ENCODE data around the gene TCEANC2.
A peak's percentile ranks its signal among the peaks of the same experiment; 100 is the strongest.
"Not testable (repeated sequence)": the region's sequence is repeated elsewhere in the genome, so short reads cannot be mapped to it uniquely, and the experiment has no call there.

TCEANC2 gene

DNA sequence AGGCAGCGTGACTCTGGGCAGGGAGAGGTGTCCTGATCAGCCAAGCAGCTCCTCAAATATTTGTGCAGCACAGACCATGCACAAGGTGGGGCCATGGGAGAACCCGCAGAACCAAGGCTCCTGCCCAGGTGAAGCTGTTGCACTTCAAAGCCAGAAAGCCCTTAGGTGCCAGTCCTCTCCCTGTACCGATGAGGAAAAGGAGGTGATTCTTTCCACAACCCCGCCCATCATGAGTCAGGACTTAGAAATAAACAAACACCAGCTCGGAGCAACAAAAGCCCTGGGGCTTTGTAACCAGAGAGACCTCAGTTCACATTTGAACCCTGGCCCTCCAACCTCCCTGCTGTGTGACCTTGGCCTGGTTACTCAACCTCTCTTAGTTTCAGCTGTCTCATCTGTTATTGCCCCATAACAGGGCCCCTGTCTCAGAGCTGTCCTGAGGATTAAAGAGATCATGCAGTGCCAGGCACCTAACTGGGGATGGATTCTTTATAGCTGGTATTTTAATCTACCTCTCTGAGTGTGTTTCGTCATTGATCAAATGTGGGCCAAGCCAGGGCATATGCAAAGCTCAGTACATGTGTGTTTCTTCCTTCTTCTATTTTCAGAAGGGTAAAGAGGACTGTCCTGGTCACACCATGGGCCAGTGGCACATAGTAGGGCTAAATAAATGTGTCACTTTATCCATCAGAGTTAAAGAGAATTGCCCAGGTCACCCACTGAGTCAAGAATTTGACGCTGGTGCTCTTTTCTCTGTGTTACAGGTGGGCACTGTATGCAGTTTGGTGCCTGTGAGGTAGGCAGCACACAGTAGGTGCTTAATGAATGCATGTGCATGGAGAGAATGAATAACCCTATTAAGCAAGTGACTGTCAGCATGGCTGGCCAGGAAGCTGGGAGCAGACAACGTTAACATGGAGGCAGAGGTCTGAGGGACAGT lies 36.8 kb upstream of the TCEANC2 start:
- H3K36me3 Mint-ChIP-seq (ENCODE audit: low read depth) = no peaks in the 10 kb centered on the region

DNA sequence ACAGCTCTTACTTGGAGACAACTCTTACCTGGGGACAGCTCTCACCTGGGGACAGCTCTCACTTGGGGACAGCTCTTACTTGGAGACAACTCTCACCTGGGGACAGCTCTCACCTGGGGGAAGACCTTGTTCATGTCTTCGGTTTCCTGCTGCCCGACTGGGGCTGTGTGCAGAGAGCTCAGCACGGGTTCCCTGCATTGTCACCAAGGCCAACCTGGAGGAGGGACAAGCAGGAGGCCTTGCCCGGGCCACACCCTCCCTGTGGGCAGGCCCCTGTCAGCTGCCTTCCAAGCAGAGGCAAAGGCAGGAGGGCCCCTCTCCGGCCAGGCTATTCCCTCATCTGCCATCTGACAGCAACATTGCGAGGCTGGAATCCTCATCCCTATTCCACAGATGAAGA lies 35.4 kb upstream of the TCEANC2 start, which contains the start of gene LDLRAD1:
Gene LDLRAD1 (minus strand): TSS at position 208 of the 400 bp plus-strand sequence. CDS start 74 bp downstream, at position 134.
- H3K4me3 Mint-ChIP-seq = no peak within 1 kb of the TSS
- H3K9me3 Mint-ChIP-seq = no peaks in the 10 kb centered on the region
- H3K27me3 Mint-ChIP-seq = no peaks in the 10 kb centered on the region
- H3K27ac Mint-ChIP-seq = no peak within 1 kb of the TSS
- no peaks in the 10 kb centered on the region for H3K36me3 Mint-ChIP-seq (ENCODE audit: low read depth)
- no peaks in the 10 kb centered on the region for H3K4me1 Mint-ChIP-seq (ENCODE audit: low read depth)

More for the DNA sequence above, 36.8 kb upstream of the TCEANC2 start:
- Mint-ChIP-seq H3K4me3 (no peak overlapping the region), H3K4me1 (ENCODE audit: low read depth) (no peaks in the 10 kb centered on the region), H3K27me3 (no peaks in the 10 kb centered on the region), H3K9me3 (no peaks in the 10 kb centered on the region), H3K27ac (no peak overlapping the region)

DNA sequence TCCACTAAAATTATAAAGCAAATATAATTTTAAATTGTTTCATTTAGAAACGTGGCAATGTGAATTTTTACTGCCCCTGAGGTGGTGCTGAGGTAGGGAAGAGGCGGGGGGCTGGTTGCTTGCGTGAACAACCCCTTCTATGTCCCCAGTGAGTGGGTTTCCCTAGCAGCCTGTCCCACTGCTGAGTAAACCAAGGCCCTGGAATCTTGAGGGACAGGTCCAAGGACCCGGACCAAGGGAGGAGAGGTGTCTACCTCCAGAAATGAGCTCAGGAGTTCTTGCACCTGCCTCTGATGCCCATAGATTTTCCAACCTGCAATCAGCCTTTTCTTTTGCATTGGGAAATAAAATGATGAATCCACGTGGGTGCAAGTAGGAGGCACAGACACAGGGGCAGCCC lies 34.8 kb upstream of the TCEANC2 start:
- H3K27ac Mint-ChIP-seq = no peak overlapping the region

DNA sequence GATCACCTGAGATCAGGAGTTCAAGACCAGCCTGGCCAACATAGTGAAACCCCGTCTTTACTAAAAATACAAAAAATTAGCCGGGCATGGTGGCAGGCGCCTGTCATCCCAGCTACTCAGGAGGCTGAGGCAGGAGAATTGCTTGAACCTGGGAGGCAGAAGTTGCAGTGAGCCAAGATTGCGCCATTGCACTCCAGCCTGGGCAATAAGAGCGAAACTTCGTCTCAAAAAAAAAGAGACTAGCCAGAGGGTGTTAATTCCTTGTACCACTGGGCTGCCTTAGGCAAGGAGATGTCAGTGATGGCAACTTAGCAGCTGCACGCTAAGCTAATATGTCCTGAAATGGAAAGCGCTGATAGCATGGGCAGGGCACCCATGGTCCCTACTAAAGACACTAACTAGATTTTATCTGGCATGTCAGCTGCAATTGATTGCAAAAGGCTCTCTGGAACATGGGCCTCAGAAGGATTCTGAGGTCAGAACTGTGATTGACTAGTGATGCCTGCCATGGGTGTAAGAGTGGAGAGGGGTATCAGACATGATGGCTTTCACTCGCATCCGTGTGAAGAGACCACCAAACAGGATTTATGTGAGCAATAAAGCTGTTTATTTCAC lies 33.7 kb upstream of the TCEANC2 start:
- not testable (repeated sequence) for H3K36me3 Mint-ChIP-seq (ENCODE audit: low read depth); H3K4me1 Mint-ChIP-seq (ENCODE audit: low read depth); H3K9me3 Mint-ChIP-seq; H3K27ac Mint-ChIP-seq; H3K4me3 Mint-ChIP-seq; H3K27me3 Mint-ChIP-seq

More for the DNA sequence above, 34.8 kb upstream of the TCEANC2 start:
- no peaks in the 10 kb centered on the region for H3K9me3 Mint-ChIP-seq
- H3K4me1 Mint-ChIP-seq (ENCODE audit: low read depth) = no peaks in the 10 kb centered on the region
- no peak overlapping the region for H3K4me3 Mint-ChIP-seq
- H3K27me3 Mint-ChIP-seq = no peaks in the 10 kb centered on the region
- no peaks in the 10 kb centered on the region for H3K36me3 Mint-ChIP-seq (ENCODE audit: low read depth)

DNA sequence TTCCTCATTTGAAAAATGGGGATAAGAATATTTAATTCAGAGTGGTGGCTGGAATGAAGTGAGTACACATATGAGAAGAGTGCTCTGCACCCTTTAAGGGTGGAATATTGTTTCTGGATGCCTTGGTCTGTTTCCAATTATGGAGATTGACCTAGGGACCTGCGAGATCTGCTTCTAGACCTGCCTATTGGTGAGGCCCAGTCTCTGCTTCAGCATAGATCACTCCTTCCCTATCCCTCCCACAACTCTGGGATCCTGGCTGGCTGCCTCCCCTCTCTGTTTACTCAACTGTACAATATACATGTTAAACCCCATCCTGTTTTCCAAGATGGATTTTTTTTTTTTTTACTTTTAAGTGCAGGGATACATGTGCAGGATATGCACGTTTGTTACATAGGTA lies 29.1 kb upstream of the TCEANC2 start:
- no peaks in the 10 kb centered on the region for H3K9me3 Mint-ChIP-seq
- peaks cover 3% of the 10 kb centered on the region for H3K36me3 Mint-ChIP-seq (ENCODE audit: low read depth)
- no peak overlapping the region for H3K27ac Mint-ChIP-seq
- no peaks in the 10 kb centered on the region for H3K27me3 Mint-ChIP-seq
- no peaks in the 10 kb centered on the region for H3K4me1 Mint-ChIP-seq (ENCODE audit: low read depth)
- no peak overlapping the region for H3K4me3 Mint-ChIP-seq

DNA sequence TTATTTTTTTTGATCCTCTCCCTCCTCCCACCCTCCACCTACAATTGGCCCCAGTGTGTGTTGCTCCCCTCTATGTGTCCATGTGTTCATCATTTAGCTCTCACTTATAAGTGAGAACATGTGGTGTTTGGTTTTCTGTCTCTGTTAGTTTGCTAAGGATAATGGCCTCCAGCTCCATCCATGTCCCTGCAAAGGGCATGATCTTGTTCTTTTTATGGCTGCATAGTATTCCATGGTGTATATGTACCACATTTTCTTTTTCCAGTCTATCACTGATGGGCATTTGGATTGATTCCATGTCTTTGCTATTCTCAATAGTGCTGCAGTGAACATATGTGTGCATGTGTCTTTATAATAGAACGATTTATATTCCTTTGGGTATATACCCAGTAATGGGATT lies 28.6 kb upstream of the TCEANC2 start:
- not testable (repeated sequence) for H3K4me3 Mint-ChIP-seq; H3K36me3 Mint-ChIP-seq (ENCODE audit: low read depth); H3K9me3 Mint-ChIP-seq; H3K27me3 Mint-ChIP-seq; H3K4me1 Mint-ChIP-seq (ENCODE audit: low read depth); H3K27ac Mint-ChIP-seq

DNA sequence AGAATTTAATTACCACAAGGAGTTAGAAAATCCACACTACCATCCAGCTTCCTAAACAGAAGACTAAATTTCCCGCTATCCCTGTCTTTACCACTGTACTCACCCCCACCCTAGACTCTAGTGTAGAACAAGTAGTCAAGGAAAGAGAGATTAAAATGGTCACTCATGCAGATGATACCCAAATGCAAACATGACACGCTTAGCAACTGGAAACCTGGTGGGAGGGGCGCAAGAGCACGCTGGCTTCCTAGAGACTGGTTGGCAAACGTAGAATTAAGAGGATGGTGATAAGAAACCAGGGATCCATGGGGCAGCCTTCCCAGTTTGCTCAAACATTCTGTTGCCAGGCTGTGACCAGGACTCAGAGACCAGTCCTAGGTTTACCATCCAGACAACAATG lies 25.6 kb upstream of the TCEANC2 start:
- Mint-ChIP-seq H3K27ac (no peak overlapping the region), H3K27me3 (no peaks in the 10 kb centered on the region), H3K36me3 (ENCODE audit: low read depth) (peaks cover 21% of the 10 kb centered on the region), H3K9me3 (no peaks in the 10 kb centered on the region), H3K4me1 (ENCODE audit: low read depth) (no peaks in the 10 kb centered on the region), H3K4me3 (no peak overlapping the region)

DNA sequence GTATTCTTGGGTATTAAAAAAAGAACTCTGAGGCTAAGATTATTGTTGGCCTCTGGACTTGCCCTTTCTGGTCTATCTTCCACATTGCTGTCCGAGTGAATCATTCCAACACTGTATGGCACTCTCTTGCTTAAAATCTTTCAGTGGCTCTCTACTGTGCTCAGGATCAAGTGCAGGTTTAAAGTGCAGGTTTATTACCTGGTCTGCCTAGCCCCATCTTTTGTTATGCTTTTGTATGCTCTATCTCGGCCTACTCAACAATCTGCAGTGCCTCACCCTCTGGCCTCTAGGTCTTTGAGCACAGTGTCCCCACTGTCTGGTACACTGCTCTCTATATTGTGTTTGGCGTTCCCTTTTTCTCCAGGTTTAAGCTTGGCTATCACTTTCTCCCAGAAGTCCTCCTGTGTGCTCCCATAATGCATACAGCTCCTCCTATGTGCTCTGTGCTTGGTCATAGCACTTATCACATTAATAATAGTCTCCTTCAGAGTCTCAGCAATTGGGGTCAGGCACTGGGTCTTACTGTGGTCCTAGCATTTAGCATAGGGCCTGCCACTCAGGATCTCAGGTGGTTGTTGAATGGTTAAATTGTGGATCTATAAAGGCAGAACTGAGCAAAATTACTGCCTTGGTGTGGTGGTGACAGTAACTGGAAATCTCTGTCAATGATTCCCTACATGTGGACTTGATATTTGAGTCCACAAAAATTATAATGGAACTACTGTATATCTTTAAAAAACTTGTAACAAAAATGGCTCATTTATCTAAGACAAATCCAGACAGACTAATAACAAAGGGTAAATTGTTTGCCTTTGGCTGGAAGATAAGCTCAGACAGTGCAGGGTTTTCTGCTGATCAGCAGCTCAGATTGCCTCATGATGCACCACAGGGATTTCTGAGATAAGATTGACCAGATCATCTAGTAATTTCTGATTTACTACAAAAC lies 24.8 kb upstream of the TCEANC2 start:
- Mint-ChIP-seq H3K27ac (no peak overlapping the region), H3K27me3 (no peaks in the 10 kb centered on the region), H3K9me3 (no peaks in the 10 kb centered on the region), H3K4me3 (no peak overlapping the region), H3K36me3 (ENCODE audit: low read depth) (peaks cover 21% of the 10 kb centered on the region), H3K4me1 (ENCODE audit: low read depth) (no peaks in the 10 kb centered on the region)

DNA sequence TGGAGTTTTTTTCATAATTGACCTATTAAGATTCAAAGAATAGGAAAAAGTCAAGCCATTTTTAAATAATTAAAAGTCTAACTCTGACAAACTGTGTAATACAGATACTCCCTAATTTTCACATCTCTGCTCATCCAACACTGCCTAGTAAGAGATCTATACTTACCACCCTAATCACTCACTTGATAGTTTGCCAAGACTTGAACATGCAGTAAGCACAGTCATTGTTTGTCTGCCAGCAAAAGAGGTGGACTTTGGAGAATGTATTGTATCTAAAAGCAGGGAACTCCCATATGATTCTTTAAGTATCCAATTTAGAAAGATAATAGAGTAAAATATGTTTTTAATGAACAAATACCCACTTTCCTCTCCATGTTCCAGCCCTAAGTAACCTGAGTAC lies 15.9 kb upstream of the TCEANC2 start:
- peaks cover 53% of the 10 kb centered on the region for H3K36me3 Mint-ChIP-seq (ENCODE audit: low read depth)
- H3K9me3 Mint-ChIP-seq = no peaks in the 10 kb centered on the region
- H3K4me1 Mint-ChIP-seq (ENCODE audit: low read depth) = no peaks in the 10 kb centered on the region
- H3K27ac Mint-ChIP-seq = no peak overlapping the region
- no peak overlapping the region for H3K4me3 Mint-ChIP-seq
- H3K27me3 Mint-ChIP-seq = no peaks in the 10 kb centered on the region

DNA sequence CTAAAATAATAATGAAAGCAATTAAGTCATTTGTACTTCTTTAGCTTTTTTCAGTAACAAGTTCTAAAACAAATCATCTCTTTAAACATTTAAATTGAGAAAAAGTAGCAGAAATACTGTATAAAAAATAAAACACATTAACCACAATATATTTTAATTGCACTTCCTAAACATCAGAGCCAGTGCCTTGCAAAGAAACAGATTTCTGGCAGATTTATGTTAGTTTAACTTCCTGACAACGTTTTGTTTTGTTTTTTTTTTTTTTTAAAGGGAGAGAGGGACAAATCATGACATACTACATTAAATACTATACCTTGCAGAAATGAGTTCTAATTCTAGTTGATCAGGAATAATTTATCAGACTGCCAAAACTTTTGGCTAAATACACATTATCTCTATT lies 11.6 kb upstream of the TCEANC2 start:
- peaks cover 56% of the 10 kb centered on the region for H3K36me3 Mint-ChIP-seq (ENCODE audit: low read depth)
- H3K27ac Mint-ChIP-seq = no peak overlapping the region
- H3K4me1 Mint-ChIP-seq (ENCODE audit: low read depth) = no peaks in the 10 kb centered on the region
- H3K9me3 Mint-ChIP-seq = no peaks in the 10 kb centered on the region
- H3K27me3 Mint-ChIP-seq = no peaks in the 10 kb centered on the region
- H3K4me3 Mint-ChIP-seq = no peak overlapping the region

DNA sequence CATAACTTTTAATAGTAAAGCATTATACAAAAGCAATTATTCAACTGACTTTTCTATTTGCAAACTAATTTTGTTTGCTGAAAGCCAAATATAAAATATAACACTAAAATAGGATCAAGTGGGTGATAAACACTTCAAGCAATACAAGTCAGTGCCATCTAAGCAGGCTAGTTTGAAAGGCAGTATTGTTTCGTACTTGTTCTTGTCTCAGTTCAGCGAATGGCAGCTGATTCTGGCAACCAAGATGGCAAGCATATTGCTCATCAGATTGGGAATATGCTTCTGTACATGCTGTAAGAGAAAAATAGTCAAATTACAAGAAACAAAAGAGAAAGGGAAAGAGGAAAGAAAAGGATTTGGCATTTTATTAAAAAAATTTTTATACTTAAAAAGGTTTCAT lies 7.9 kb upstream of the TCEANC2 start:
- no peak overlapping the region for H3K4me3 Mint-ChIP-seq
- H3K27ac Mint-ChIP-seq = no peak overlapping the region
- no peaks in the 10 kb centered on the region for H3K27me3 Mint-ChIP-seq
- peaks cover 42% of the 10 kb centered on the region for H3K36me3 Mint-ChIP-seq (ENCODE audit: low read depth)
- peaks cover 22% of the 10 kb centered on the region for H3K4me1 Mint-ChIP-seq (ENCODE audit: low read depth)
- H3K9me3 Mint-ChIP-seq = no peaks in the 10 kb centered on the region

DNA sequence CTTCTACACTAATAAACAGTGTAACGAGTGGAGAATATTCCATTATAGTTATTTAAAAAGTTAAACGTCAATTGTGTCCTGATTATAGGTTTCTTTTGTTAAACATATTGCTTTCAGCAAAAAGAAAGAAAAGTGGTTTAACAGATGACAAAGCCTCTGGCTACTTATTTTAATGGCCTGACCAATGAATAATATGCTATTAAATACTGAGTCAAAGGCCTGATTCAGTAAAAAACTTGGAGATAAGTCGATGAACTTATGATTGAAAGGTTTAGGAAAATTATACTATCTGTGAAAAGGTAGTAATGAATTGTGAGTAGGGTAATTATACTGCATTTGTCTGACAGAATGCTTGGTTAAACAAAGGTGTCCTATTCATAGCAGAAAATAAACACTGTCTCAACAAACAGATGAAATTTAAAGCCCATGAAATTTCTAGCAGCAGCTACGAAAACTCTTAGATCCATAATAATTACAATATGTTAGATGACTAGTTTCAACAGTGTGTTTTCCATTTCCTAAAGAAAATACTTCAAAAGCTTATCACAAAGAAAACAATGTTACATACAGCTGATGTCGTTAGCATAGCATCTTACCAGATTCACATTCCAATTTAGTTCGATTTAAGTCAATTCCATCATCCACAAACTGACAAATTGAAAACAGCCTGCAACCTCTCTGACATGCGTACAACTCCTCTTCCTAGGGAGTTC lies 6.6 kb upstream of the TCEANC2 start:
- Mint-ChIP-seq H3K4me1 (ENCODE audit: low read depth) (peaks cover 22% of the 10 kb centered on the region), H3K36me3 (ENCODE audit: low read depth) (peaks cover 31% of the 10 kb centered on the region), H3K4me3 (no peak overlapping the region), H3K27ac (peak overlapping the region; percentile 24), H3K27me3 (no peaks in the 10 kb centered on the region), H3K9me3 (no peaks in the 10 kb centered on the region)

DNA sequence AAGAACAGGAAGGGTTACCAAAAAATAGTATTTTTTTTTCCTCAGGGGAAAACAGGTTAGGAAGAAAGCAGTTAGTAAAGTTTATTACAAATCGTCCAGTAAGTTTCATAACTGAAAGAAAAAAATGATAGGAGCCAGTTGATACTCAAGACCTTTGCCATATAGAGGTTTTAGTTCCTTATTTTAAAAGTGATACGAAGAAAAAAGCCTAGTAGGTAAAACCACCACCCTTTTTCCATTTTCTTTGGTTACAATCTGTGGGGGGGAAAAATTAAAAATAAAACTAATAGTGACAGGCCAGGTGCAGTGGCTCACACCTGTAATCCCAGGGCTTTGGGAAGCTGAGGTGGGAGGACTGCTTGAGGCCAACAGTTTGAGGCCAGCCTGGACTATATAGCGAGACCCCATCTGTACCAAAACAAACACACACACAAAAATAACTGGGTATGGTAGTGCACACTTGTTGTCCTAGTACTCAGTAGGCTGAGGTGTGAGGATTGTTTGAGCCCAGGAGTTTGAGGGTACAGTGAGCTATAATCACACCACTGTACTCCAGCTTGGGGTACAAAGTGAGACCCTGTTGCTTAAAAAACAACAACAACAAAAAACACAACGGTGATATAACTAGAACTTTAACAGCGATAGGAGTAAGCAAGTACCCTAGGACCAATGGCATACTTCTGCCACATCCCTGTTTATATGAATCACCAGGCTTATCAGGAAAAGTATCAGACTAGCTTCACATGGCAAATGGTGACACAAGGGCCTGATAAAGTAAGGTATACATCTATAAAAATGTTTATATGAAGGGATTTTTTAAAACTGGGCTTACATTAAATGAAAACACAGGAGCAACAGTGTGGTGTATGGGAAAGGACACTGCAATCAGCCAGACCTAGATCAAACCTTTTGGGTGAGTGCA lies 5.8 kb upstream of the TCEANC2 start:
- Mint-ChIP-seq H3K27me3 (no peaks in the 10 kb centered on the region), H3K4me3 (no peak overlapping the region), H3K27ac (peak overlapping the region; percentile 24), H3K4me1 (ENCODE audit: low read depth) (peaks cover 22% of the 10 kb centered on the region), H3K36me3 (ENCODE audit: low read depth) (peaks cover 23% of the 10 kb centered on the region), H3K9me3 (no peaks in the 10 kb centered on the region)
